ENCODE measurements around the gene TMEM259. TPM values are rescaled to one million over a fixed set of nuclear protein-coding genes. Genes with fewer than 3 reads are reported as not detected.

The TMEM259 gene
- total and polyA plus RNA-seq, 9 of the 15 experiments (the other 6 are each of a cell fraction or from before 2014, with no cell fraction given), result 0.52 to 231 (median 63.6) TPM

DNA sequence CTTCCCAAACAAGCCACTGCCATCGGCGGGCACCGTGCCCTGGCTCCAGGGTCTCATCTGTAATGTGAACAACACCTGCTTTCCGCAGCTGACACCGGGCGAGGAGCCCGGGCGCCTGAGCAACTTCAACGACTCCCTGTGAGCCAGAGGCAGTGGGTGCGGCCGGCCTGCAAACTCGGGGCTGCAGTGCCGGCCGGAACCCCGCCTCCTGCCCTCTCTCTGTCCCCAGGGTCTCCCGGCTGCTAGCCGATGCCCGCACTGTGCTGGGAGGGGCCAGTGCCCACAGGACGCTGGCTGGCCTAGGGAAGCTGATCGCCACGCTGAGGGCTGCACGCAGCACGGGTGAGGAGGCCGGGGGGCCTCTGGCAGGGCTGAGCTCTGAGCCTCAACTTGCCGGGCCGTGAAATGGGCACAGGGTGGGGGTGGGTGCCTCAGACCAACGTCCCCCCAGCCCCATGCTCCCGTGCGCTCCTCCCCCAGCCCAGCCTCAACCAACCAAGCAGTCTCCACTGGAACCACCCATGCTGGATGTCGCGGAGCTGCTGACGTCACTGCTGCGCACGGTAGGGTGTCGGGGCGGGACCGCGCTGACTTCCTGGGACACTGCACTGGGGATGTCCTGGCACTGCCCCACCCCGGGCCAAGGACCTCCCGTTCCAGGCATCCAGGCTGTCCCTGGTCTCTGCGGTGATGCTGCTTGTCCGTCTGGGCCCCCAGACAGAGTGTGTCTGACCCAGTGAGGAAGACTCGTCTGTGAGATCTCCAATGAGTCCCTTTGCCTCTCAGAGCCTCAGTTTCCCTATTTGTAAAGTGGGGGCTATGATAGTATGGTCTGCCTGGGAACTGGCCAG lies 21.1 kb upstream of the TMEM259 start (continued):
- TF ChIP-seq, protein P1, sequence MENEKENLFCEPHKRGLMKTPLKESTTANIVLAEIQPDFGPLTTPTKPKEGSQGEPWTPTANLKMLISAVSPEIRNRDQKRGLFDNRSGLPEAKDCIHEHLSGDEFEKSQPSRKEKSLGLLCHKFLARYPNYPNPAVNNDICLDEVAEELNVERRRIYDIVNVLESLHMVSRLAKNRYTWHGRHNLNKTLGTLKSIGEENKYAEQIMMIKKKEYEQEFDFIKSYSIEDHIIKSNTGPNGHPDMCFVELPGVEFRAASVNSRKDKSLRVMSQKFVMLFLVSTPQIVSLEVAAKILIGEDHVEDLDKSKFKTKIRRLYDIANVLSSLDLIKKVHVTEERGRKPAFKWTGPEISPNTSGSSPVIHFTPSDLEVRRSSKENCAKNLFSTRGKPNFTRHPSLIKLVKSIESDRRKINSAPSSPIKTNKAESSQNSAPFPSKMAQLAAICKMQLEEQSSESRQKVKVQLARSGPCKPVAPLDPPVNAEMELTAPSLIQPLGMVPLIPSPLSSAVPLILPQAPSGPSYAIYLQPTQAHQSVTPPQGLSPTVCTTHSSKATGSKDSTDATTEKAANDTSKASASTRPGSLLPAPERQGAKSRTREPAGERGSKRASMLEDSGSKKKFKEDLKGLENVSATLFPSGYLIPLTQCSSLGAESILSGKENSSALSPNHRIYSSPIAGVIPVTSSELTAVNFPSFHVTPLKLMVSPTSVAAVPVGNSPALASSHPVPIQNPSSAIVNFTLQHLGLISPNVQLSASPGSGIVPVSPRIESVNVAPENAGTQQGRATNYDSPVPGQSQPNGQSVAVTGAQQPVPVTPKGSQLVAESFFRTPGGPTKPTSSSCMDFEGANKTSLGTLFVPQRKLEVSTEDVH (IDR thresholded peaks at IDR 0.05; ENCODE audit: low read depth, partially characterized antibody), result peak; percentile 57
- no peak for TF ChIP-seq ETV6 (IDR thresholded peaks at IDR 0.05; ENCODE audit: borderline replicate concordance in 1 of 2, low read depth in 2 of 2, low read length in 1 of 2)
- no peak for TF ChIP-seq ETV6 (CRISPR knock-in tag; IDR thresholded peaks at IDR 0.05; ENCODE audit: borderline replicate concordance)
- TF ChIP-seq TARDBP (IDR thresholded peaks at IDR 0.05), result no peak
- TF ChIP-seq, protein P2, sequence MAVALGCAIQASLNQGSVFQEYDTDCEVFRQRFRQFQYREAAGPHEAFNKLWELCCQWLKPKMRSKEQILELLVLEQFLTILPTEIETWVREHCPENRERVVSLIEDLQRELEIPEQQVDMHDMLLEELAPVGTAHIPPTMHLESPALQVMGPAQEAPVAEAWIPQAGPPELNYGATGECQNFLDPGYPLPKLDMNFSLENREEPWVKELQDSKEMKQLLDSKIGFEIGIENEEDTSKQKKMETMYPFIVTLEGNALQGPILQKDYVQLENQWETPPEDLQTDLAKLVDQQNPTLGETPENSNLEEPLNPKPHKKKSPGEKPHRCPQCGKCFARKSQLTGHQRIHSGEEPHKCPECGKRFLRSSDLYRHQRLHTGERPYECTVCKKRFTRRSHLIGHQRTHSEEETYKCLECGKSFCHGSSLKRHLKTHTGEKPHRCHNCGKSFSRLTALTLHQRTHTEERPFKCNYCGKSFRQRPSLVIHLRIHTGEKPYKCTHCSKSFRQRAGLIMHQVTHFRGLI (CRISPR knock-in tag; IDR thresholded peaks at IDR 0.05), result no peak
- no peak for TF ChIP-seq SP2 (IDR thresholded peaks at IDR 0.05; ENCODE audit: extremely low read depth, low read depth, low read length, poor library complexity, severe bottlenecking)
- TF ChIP-seq RBFOX2 (IDR thresholded peaks at IDR 0.05; ENCODE audit: low read depth, low read length), result peak; percentile 74
- TF ChIP-seq RREB1 (CRISPR knock-in tag; IDR thresholded peaks at IDR 0.05), result no peak
- TF ChIP-seq POLR2H (tag; IDR thresholded peaks at IDR 0.05; ENCODE audit: low read depth), result no peak
- no peak for TF ChIP-seq SMARCE1 (IDR thresholded peaks at IDR 0.05)
- TF ChIP-seq STAT5B (CRISPR knock-in tag; IDR thresholded peaks at IDR 0.05), result no peak
- TF ChIP-seq BRF2 (IDR thresholded peaks at IDR 0.05; ENCODE audit: borderline replicate concordance, insufficient read depth, insufficient read length), result no peak
- no peak for TF ChIP-seq KAT7 (CRISPR knock-in tag; IDR thresholded peaks at IDR 0.05; ENCODE audit: borderline replicate concordance)
- TF ChIP-seq DPF2 (IDR thresholded peaks at IDR 0.05), result no peak
- no peak for TF ChIP-seq ZBTB8A (IDR thresholded peaks at IDR 0.05; ENCODE audit: partially characterized antibody)
